Testis (tissue), 2 donors: ENCODE data around the gene ILF2.

Source experiments
- CTCF ChIP-seq, 3 experiments: fragments of 450-650 bp in 2 of 3; fragments of 200-600 bp in 1 of 3; sonication (generic) in 1 of 3; IDR thresholded peaks; one replicate each; pipeline ENCODE4 v1.5.1; 2016 to 2019; ENCODE audit warnings: antibody characterized with exemption in 3 of 3, mild to moderate bottlenecking in 2 of 3, moderate library complexity in 1 of 3
- POLR2A ChIP-seq: fragments of 450-650 bp; IDR thresholded peaks from one replicate; pipeline ENCODE4 v1.6.1; 2017; ENCODE audit warnings: antibody characterized with exemption, mild to moderate bottlenecking, moderate library complexity

- no peak for TF ChIP-seq POLR2A
- no peak for TF ChIP-seq CTCF (IDR thresholded peaks at IDR 0.05)
Measured at GRCh38 chr1:153616144-153616916, 54.5 kb downstream of the ILF2 start, which contains the start of gene S100A14.
